ENCODE measurements around the gene LRRC28. TPM values are rescaled to one million over a fixed set of nuclear protein-coding genes. Genes with fewer than 3 reads are reported as not detected.

LRRC28 gene
- total RNA-seq, 1 experiment from 2014 or later, result 26.7 TPM

DNA sequence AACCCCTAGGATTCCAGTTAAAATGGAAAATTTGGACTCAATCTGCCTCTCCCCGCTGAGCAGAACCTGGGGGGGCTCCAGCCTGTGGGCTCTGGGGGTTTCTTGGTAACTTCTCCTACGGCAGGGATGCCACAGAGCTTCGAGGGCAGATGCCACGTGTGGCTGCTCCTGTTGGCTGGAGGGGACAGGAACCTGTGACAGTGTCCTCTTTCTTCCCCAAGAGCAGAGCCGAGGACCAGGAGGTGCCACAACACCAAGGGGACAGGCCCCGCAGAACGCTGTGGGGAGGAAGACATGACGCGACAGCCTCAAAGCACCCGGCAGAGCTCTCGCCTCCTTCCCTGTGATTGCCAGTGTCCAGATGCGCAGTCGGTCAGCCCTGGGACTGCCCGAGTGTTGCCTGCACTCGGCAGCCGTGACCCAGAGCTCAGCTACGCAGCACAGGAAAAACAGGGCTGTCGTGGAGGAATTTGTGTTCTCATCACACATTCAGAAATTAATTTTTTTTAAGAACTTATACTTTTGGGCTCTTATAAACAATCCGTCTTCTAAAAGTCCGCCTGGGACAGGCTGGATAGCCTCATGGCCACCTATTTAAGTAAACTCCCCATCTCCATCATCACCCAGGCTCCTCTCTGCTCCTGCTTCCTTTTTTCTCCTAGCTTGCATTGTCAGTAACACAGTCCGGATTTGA, 182.6 kb downstream of the LRRC28 start:
- DNase-seq (ENCODE audit: low read depth), result no peak

DNA sequence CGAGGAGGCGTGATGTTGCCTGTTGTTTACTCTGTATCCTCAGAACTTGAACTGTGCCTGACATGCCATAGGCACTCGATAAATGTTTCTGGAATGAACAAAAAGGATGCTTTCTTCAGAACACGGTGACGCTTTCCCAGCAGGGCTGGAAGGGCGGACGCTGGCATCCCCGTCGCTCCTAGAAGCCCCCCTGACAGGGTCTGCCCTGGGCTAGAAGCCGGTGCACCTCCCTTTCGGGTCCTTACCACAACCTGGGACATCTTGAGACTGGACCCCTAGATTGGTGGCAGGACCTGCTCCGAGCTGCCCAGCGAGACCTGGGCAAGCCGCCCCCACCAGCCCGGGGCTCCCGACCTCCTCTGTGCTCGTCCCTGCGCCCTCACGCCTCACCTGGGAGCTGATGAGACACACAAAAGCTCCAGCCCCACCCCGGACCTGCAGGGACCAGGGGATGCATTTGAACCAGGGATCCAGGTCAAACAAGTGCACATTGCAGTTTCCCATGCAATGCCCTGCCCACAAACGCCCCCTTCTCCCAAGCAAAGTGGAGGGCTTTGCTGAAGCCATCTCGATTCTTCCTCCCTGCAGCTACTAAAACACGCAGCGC, 183.3 kb downstream of the LRRC28 start:
- DNase-seq (ENCODE audit: low read depth), result no peak

DNA sequence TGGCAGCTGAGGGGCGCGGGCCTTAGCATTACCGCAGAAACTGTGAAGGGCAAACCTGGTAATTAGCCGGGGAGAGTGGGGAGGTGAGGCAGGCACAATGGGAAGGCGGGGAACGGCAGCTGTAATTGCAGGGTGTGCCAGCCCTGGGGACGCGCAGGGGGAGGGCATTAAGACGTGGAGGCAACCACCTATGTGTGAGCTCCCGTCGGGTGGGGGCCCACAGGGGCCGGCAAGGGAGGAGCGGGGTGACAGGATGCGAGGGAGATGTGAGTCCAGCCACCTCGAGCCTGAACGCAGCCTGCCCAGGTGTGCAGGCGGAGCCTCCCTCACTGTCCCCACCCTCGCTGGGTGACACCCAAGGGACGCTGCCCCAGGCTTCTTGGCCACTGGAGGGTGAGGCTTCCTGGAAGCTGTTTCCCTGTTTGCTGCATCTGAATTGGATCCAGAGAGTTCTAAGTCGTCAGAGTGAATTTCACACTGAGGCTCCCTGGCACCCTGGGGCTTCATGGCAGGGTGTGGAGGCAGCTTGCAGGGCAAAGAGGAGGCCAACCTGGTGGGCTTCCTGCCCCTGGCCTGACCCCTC, 183.9 kb downstream of the LRRC28 start:
- DNase-seq (ENCODE audit: low read depth), result no peak

DNA sequence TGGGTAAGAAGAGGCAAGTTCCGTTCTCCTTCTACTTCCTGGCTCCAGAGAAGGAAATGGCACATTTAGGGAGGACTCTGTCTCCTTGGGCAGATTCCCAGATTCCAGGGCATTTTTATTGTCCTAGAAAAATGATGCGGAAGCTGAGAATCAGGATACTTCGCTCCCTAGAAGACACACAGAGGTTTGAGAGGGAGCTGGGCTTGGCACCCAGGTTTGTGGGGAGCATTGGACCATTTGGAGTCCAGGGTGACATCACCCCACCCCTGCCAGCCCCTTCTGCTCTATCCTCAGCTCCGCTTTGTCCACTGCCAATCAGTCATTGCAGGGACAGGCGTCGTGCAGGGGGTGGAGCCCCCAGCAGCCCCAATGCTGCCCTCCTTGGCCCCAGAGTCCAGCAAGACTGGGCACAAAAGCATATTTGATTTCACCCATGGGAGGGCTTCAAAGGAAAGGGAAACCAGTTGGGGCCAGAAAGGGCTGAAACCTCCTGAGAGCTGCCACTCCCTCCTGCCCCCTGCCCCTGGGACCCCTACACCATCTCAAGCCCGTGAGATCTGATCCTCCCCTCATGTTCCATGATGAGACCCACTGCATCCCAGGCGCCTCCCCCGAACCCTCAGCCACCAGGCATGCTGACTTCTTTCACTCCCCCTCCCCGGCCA, 184.7 kb downstream of the LRRC28 start:
- DNase-seq (ENCODE audit: low read depth), result no peak

DNA sequence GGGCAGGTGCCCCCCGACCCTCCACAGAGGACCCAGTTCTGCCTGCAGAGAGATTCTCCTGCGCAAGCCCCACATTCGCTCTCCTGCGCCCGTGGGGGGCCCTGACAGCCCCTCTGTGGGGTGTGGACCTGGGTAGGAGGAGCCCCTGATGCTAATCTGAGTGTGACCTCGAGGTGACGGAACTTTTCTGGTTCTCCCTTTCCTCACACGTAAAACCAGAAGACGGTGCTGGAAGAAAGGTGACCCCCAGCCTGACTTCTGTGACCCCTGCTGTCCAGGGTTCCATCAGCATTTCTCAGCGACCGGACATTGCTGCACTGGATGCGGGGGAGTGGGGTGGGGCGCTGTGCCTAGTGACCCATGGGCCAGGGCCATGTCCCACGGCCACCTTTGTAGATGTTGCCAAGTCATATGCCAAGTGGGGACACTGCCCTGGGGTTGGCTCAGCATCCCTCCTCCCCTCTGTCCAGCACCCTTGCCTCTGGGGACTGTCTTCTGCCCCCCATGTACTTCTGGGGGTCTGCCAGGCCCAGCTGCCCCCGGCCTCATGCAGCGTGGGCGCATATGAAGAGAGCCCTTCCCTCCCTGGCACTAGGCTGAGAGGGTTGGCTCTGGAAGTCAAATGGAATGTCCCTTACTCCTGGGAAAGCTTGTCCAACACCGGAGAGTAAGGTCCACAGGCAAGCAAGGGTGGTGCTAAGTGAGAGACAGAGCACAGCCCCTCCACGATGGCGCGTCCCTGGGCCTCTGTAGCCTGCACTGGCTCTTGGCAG, 185.4 kb downstream of the LRRC28 start:
- DNase-seq (ENCODE audit: low read depth), result no peak

DNA sequence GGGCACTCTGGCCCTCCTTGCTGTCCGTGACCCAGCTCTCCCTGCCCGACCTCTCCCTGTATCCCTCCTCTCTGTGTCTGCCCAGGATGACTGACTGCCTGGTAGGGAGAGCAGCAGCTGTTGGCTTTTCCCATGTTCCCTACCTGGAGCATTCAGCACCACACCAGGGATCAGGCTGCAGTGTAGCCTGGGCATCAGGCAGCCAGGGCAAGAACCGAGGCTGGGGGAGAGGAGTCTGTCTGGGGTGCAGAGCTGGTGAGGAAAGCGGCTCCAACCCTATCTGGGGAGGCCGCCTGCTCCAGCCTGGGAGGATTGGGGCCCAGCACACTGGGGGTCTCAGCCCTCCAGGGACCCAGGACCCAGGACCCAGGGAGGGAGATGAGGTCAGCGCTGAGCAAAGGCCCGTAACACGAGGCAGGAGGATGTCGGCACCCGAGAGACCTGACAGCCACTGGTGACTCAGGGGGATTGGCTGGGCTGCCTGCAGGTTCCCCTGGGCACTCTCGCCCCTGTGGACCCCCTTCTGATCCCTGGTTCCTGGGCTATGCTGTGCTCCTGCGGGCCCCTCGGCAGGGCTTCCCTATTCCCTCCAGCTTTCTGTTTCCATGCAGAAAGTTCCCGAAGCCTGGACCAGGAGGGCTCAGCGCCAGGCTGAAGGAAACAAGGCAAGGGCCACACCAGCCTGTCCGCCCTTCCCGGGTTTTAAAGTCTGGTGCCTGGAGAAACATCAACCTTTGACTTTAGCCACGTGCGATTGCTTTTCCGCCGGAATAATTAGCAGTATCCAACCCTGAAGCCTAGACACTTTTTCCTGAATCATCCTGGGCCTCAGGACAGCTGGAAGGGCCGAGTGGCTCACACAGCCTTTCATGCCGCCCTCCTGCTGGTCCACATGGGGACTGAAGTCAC, 186.3 kb downstream of the LRRC28 start:
- DNase-seq (ENCODE audit: low read depth), result no peak

DNA sequence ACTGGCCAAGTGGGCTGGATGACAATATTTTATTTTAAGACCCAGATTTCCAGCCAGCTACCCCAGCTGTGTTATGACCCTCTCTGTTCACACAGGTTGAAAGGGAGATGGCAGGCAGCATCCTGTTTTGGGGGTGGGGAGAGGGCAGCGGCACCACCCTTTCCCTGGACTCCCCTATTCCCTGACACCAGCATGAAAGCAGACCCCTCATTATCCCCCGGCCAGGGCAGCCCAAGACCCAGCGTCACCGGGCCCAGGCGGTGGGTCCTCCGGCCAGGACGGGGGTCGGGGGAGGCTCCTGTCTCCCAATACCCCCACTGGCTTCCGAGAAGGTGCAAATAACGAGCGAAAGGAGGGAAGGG, 186.9 kb downstream of the LRRC28 start:
- DNase-seq (ENCODE audit: low read depth), result no peak

DNA sequence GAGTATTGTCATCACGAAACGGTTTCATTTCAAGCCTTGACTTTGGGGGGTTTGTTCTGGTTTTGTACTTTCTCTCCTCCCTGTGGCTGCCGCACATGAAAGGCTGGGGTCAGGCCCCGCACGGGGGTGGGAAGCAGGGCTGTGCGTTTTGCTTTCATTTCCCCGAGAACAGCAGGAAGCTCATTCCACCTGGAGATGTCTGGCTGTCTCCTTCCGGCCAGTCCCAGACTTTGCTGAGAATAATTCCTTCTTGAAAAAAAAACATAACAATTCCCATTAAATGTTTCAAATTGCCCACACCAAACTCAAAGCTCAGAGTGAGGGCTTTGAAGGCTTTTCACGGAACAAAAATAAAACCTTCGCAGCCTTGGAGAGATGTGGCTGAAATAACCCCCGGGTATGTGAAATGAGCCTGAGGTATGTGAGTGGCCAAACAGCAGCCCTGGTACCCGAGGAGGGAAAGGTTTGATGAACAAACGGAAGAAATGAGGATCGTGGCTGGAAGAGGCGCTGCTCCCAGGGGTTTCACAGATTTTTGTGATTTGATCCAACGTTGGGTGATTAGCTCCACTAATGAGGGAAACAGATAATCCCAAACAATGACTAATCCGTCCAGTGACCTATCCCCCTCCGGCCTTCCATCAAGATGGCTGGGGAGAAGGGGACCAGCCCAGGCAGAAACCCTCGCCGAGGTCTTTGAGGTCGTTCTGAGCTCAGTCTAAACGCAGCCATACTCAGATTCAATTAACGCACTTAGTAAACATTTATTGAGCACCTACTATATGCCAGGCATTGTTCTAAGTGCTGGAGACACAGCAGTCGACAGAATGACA, 187.6 kb downstream of the LRRC28 start:
- DNase-seq (ENCODE audit: low read depth), result no peak

DNA sequence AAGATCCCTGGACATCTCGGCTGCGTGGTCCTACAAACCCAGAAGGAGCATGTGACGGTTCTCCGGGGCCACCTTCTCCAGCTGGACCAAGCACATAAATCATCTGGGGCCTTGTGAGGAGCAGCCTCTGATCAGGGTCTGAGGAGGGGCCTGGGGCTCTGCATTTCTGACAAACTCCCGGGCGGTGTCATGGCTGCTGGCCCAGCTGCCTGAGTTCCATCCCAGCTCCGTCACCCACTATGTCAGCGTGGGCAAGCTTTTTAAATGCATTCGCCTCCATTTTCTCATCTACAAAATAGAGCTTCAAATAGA, 188.2 kb downstream of the LRRC28 start:
- DNase-seq (ENCODE audit: low read depth), result no peak

DNA sequence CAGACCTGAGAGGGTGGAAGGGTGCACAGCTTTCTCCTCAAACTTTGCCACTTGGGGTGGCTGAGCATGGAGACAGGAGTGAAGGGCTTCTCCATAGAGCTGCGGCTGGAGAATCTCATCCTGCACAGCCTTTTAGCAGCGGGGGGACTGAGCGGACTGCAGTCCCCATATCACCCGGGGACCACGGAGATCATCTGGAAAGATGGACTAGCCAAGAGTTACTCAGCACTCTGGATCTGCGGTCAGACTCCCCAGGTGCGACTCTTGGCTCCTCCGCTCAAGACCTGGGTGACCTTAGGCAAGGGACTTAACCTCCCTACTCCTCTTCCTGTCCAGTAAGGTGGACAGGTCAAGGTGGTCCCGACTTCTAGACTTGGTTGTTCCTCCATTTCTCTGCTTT, 188.7 kb downstream of the LRRC28 start:
- no peak for DNase-seq (ENCODE audit: low read depth)

Other genes with a start within 250 kb of the LRRC28 start
- gene PGPEP1L, start 243.7 kb upstream of the LRRC28 start, total RNA-seq (2014; rRNA removed; shearing (Covaris generic)), result not detected in 2 replicates
- gene SYNM, start 146.4 kb upstream of the LRRC28 start, total RNA-seq (2014; rRNA removed; shearing (Covaris generic)), result 0.82 and 0.94 TPM in 2 replicates
- 9.1 and 11.9 TPM in 2 replicates for gene TTC23, start 1.9 kb upstream of the LRRC28 start, total RNA-seq (2014; rRNA removed; shearing (Covaris generic))